NCI-H128 (cell line): ENCODE results near the gene PEAK1.
"Not testable (repeated sequence)": the region's sequence is repeated elsewhere in the genome, so short reads cannot be mapped to it uniquely, and the experiment has no call there.

ENCODE experiments used
- DNase-seq: peaks from one replicate; lab custom pipeline; 2025; ENCODE audit not compliant: unreplicated experiment; lab: John Stamatoyannopoulos, UW

PEAK1 gene

DNA sequence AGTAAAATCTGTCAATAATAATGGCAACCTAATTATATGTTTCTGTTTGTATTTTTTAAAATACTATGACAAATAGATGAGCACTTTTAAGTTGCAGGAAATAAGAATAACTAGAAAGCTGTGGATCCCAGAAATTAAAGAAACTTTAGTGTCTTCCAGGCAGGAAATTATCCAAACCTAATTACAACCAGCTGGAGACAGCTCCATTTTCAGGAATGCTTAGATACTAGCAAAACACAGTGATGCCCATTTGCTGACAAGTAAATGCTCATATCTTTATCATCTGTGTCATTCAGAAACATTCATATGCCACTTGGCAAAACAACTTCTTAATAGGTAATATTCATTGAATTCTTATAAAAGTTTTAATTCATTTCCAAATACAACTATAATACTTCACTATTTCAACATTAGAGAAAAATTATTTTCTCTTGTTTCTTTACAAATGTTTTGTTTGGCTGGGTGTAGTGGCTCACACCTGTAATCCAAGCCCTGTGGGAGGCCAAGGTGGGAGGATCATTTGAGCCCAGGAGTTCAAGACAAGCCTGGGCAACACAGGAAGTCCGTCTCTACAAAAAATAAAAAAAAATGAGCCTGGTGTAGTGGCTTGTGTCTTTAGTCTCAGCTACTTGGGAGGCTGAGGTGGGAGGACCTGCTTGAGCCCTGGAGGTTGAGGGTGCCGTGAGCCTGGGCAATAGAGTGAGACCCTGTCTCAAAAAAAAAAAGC, 179.9 kb downstream of the PEAK1 start:
- DNase-seq = no peak

- no peak for DNase-seq
Observed at GRCh38 chr15:77235566-77235965, 184.3 kb downstream of the PEAK1 start.

DNA sequence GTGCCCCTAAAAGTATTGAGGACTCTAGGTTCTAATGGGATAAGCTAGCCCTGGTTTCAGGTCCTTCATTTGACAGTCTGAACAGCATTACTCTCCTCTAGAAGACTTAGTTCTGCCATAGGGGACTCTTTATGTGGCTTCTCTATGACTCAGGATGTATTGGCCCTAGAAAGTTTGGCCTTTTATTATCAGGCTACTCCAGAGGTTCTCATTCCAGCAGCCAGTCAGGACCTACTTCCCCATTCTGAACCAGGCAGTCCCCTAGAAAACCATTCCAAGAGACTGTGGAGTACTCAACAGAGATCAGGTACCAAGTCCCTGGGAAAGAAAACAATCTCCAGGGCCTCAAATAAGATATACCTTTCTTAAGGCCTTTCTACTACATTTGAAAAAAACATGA, 191.1 kb downstream of the PEAK1 start:
- no peak for DNase-seq

GRCh38 chr15:77226652-77227051, 193.3 kb downstream of the PEAK1 start:
- no peak for DNase-seq

- no peak for DNase-seq
Observed at GRCh38 chr15:77225646-77226045, 194.3 kb downstream of the PEAK1 start.

DNA sequence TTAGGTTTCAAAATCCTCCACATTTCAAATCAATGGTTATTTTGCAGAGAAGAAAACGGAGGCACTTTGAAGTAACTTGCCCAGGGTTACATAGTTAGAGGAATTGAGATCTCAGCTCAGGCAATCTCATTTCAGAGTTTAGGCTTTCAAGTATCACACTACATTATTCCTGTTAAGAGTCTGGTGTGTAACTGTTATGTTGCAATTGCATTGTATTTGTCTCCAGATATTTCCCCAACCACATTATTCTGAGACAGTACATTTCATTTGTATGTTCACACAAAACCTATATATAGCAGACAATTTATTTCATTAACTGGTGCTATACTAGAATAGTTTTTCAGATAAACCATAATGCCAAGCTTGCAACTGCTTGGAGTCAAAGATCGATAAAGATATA, 194.8 kb downstream of the PEAK1 start:
- DNase-seq = no peak

GRCh38 chr15:77224352-77224751, 195.6 kb downstream of the PEAK1 start:
- no peak for DNase-seq

- no peak for DNase-seq
Observed at GRCh38 chr15:77221708-77222107, 198.2 kb downstream of the PEAK1 start.

DNA sequence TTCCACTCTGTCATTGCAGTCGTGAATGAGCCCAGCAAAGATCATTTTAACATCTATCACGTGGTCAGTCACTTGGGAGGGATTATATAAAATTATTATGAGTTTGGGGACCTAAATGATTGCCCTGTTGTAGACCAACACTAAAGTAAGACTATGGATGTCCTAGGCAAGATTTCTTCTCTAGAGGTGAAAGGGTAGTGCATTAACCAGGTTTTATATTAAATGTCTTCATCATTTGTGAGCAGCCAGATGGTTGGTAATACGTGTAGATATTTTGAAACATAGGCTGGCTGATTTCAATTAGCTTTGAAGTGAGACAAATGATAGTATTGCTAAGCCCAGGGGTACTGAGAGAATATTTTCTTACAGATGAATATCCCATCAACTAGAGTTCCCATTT, 198.7 kb downstream of the PEAK1 start:
- no peak for DNase-seq

- DNase-seq = no peak
Observed at GRCh38 chr15:77219841-77220240, 200.1 kb downstream of the PEAK1 start.

DNA sequence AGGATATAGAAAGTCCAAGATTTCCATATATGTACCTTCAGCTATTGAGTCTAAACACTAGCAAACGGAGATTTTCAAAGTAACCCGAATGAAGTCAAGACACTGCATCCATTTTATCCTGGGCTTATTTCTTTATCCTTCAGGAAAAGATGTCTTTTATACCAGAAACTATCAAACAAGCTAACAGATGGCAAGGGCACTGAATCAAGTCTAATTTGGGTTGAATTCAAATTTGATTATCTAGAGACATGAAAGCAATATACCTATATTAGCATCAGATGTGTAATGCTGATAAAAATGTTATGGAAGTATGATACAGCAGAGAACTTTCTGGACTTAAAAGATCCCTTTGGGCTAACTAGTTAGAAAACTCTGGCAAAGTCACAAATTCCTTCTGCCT, 210.7 kb downstream of the PEAK1 start:
- DNase-seq = no peak

DNA sequence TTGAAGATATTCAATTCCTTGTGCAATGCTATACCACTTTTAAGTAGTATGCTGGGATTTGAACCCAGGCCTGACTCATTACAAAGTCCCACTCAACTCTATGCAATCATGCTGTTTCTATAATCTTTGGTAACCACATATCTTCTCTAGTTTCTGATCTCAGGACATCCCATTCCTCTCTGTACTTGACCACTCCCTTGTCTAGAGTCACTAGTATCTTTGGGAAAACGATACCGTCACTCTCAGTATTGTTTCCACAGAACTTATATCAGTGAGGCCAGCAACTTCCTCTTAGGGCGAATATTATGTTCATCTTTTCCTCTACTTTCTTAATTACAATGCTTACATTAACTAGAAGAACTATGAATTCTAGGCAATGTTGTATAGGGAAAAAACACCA, 211.7 kb downstream of the PEAK1 start:
- DNase-seq = no peak

GRCh38 chr15:77201665-77202064, 218.2 kb downstream of the PEAK1 start:
- no peak for DNase-seq

DNA sequence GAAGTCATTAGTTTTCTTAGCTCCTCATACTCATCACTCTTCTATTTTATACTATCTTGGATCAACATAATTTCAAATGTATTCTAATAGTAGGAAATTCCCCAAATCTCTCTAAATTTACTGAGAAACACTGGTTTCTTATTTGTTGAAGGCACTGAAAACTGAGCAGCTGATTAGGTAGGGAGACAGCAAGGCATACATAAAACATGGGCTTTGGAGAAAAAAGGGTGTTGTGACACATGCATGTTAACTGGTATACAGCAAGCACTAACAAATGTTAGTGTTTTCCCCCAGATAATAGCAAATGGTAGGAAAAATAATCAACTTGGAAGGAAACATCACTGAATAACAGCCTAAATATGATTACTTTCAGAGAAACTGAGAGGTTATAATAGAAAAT, 223.5 kb downstream of the PEAK1 start:
- no peak for DNase-seq

GRCh38 chr15:77195586-77195985, 224.3 kb downstream of the PEAK1 start:
- no peak for DNase-seq

GRCh38 chr15:77192451-77192850, 227.5 kb downstream of the PEAK1 start:
- DNase-seq = no peak

- DNase-seq = no peak
Observed at GRCh38 chr15:77191230-77191834, 228.6 kb downstream of the PEAK1 start.

- DNase-seq = no peak
Observed at GRCh38 chr15:77187751-77188464, 232.0 kb downstream of the PEAK1 start.

- no peak for DNase-seq
Observed at GRCh38 chr15:77186594-77187011, 233.3 kb downstream of the PEAK1 start.

GRCh38 chr15:77185242-77185785, 234.6 kb downstream of the PEAK1 start:
- no peak for DNase-seq

DNA sequence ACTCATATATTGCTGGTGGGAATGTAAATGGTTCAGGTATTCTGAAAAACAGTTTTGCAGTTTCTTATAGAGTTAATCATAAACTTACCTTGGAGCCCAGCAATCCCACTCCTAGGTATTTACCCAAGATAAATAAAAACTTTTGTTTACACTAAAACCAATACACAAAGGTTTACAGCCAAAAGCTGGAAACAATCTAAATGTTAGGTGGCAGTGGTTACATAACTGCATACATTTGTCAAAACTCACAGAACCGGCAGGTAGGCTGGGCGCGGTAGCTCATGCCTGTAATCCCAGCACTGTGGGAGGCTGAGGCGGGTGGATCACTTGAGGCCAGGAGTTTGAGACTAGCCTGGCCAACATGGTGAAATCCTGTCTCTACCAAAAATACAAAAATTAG, 235.6 kb downstream of the PEAK1 start:
- DNase-seq = not testable (repeated sequence)

GRCh38 chr15:77183066-77183465, 236.8 kb downstream of the PEAK1 start:
- DNase-seq = no peak
